ENCODE measurements around the gene ITIH5.
"Not testable (repeated sequence)": the region's sequence is repeated elsewhere in the genome, so short reads cannot be mapped to it uniquely, and the experiment has no call there.

Gene ITIH5

DNA sequence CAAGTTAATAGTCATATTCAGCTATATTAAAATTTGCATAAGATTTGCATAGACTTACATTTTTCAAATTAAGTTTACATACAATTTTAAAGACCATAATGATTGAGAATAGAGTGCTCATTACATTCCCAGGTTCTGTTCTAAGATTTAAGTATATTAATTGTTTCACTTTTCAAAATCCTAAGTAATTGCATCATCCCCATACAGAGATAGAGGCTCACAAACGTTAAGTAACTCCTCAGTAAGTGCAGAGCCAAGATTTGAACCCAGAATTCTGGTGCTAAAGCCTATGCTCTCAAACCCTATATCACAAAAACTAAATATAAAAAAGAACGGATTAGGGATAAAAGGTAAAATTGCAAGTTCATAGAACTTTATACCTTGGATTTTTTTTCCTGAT is 2.1 kb downstream of the ITIH5 start:
- TF ChIP-seq, protein P1, sequence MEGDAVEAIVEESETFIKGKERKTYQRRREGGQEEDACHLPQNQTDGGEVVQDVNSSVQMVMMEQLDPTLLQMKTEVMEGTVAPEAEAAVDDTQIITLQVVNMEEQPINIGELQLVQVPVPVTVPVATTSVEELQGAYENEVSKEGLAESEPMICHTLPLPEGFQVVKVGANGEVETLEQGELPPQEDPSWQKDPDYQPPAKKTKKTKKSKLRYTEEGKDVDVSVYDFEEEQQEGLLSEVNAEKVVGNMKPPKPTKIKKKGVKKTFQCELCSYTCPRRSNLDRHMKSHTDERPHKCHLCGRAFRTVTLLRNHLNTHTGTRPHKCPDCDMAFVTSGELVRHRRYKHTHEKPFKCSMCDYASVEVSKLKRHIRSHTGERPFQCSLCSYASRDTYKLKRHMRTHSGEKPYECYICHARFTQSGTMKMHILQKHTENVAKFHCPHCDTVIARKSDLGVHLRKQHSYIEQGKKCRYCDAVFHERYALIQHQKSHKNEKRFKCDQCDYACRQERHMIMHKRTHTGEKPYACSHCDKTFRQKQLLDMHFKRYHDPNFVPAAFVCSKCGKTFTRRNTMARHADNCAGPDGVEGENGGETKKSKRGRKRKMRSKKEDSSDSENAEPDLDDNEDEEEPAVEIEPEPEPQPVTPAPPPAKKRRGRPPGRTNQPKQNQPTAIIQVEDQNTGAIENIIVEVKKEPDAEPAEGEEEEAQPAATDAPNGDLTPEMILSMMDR (IDR thresholded peaks at IDR 0.05; ENCODE audit: borderline replicate concordance, insufficient read depth, low read depth, low read length), result no peak
- H3K4me3 ChIP-seq (ENCODE audit: low read depth, low read length), result no peak overlapping the region

DNA sequence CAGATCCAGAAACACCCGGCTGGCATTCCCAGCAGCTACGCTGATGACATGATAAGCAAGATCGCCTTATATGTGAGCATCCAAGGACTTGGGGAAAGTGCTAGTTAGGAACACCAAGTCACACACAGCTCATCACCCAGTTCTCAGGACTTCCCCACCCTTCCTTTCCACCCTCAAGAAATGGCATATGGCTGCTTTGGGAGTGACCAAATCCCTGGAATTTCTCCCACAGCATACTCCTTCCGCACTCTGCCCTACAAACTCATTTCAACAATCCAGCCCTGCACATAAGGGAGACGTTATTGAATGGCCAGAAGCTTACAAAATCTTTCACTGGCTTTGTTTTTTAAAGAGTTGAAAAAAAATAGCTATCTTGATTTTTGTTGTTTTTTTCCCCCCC is 4.2 kb downstream of the ITIH5 start:
- no peak overlapping the region for H3K4me3 ChIP-seq (ENCODE audit: low read depth, low read length)
- TF ChIP-seq, protein P1 (IDR thresholded peaks at IDR 0.05; ENCODE audit: borderline replicate concordance, insufficient read depth, low read depth, low read length), result no peak

DNA sequence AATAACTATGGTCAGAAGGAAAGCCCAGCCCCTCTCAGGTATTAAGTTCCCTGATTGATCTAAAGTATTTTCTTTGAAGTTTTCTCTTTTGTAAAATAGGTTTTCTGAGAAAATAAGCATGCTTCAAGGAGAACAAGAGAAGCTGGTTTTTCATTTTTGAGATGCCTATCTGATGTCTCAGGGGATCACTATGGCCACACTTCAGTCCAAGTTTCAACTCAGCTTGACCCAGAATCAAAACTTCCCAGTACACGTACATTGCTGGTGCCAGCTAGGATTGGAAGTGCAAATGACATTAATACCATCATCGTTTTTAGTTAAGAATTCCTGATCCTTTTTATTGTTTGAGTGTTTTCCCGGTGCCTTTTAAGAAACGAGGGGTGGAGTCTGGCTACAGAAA is 7.2 kb downstream of the ITIH5 start:
- H3K4me3 ChIP-seq (ENCODE audit: low read depth, low read length), result no peak overlapping the region
- TF ChIP-seq, protein P1 (IDR thresholded peaks at IDR 0.05; ENCODE audit: borderline replicate concordance, insufficient read depth, low read depth, low read length), result no peak

DNA sequence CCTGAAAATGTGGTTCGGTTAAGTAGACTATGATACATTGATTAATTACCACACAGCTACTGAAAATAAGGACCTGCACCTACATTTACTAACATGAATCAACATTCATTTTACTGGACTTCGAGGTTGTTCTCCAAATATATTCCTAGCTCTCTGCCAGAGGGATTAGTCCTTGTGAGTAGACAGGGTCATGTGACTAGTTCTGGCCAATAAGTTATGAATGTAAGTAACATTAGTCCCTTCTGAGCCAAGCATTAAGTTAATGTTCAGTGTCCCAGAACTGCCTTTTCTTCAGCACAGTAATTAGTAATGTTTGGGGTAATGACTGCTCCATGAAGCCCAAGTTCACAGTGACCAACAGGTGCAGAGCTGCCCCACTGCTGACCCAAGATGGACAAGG is 9.2 kb downstream of the ITIH5 start:
- H3K4me3 ChIP-seq (ENCODE audit: low read depth, low read length), result no peak overlapping the region
- TF ChIP-seq, protein P1 (IDR thresholded peaks at IDR 0.05; ENCODE audit: borderline replicate concordance, insufficient read depth, low read depth, low read length), result no peak

DNA sequence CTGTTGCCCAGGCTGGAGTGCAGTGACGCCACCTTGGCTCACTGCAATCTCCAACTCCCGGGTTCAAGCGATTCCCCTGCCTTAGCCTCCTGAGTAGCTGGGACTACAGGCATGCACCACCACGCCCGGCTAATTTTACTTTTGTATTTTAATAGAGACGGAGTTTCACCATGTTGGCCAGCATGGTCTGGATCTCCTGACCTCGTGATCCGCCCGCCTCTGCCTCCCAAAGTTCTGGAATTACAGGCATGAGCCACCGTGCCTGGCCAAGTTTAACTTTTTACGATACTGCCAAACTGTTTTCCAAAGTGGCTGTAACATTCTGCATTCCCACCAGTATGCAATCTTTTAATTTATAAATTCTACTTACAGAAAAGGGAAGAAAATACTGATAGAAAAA is 9.7 kb downstream of the ITIH5 start:
- H3K4me3 ChIP-seq (ENCODE audit: low read depth, low read length), result not testable (repeated sequence)

DNA sequence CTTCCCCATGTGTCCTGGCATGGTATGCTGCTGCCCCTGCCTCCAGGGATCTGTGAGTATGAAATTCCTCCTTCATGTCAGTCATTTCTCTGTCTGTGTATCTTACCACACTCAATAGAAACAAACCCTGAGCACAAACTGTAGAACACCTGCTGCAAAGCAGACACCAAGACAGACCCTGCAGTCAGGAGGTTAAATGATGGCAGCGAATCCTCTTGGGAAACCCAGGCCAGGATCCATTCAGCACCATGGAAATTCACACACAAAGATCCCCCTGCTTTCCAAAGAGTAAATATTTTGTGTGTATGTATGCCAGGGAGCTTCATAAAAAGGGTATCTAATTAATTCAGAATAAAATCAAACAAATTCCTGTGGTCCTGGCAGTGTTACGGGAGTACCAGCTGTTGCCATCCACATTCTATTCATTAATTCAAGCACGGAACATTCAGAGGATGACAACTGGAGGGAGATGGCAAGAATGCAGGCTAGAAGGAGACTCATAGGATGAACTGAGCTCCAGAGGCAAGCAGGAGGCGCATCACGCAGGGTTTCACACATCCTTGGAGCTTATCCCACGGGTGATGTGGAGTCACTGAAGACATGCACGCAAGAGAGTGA is 14.8 kb downstream of the ITIH5 start:
- TF ChIP-seq, protein P1 (IDR thresholded peaks at IDR 0.05; ENCODE audit: borderline replicate concordance, insufficient read depth, low read depth, low read length), result no peak

DNA sequence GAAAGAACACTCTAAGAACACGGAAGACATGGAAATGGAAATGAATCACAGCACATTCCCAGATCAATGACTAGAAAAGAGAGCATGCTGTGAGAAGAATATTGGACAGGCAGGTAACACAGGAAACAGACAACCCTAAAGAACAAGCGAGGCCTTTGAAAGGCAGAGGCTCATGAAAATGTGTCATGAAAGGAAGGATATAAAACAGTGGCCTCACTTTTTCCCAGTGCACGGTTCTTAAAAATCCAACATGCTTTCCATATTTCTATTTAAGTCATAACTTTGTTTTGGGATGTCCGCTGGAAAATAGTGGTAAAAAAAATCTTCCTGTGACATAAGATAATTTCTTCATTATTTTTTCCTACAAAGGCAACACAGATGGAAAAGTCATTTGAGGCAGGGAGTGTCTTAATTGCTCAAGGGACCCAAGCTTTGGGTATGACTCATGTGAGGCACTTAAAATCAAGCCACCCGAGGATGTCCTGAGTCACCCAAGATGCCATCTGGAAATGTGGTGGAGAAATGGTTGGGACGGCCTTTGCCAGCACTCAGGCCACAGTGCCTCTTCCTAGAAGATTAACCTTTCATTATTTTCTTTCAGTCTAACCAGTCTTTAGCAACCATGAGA is 17.0 kb downstream of the ITIH5 start:
- TF ChIP-seq, protein P1 (IDR thresholded peaks at IDR 0.05; ENCODE audit: borderline replicate concordance, insufficient read depth, low read depth, low read length), result no peak
- H3K4me3 ChIP-seq (ENCODE audit: low read depth, low read length), result no peak overlapping the region

More for the DNA sequence above, 14.8 kb downstream of the ITIH5 start:
- no peak overlapping the region for H3K4me3 ChIP-seq (ENCODE audit: low read depth, low read length)

Data from GM12875 (cell line).